GM12878 (cell line): ENCODE results near the gene CD209. TPM values are rescaled to one million over a fixed set of nuclear protein-coding genes. Genes with fewer than 3 reads are reported as not detected.

Source experiments
- E2F4 ChIP-seq: IDR thresholded peaks from 2 replicates; pipeline ENCODE4 v1.6.1; 2012; ENCODE audit warnings: low read depth, low read length, improper control_type of control experiment
- E2F8 ChIP-seq: fragments of 450-650 bp; IDR thresholded peaks from 2 replicates; pipeline ENCODE4 v1.6.1; 2018; ENCODE audit warnings: mild to moderate bottlenecking, low read depth, moderate library complexity; ENCODE audit not compliant: partially characterized antibody
- GABPA ChIP-seq: IDR thresholded peaks from 2 replicates; pipeline ENCODE4 v1.6.1; 2014; ENCODE audit warnings: antibody characterized with exemption, low read depth, mild to moderate bottlenecking, inconsistent platforms
- POLR2AphosphoS2 ChIP-seq: IDR thresholded peaks from 2 replicates; pipeline ENCODE4 v1.6.1; 2011; ENCODE audit warnings: low read depth, mild to moderate bottlenecking, low read length, improper control_type of control experiment, moderate library complexity
- SMAD5 ChIP-seq: IDR thresholded peaks from 2 replicates; pipeline ENCODE4 v1.6.1; 2016; ENCODE audit warnings: antibody characterized with exemption, low read depth
- polyA plus RNA-seq, 11 experiments: library from polyadenylated mRNA; depleted of rRNA in 4 of 11; unstranded in 6 of 11; stranded (reverse) in 5 of 11; fragments of >200 nt; fragmentation: Nextera tagmentation in 4 of 11; fragmentation: Illumina TruSeq in 1 of 11; extraction: Ambion mirVana in 4 of 11; extraction: Trizol in 1 of 11; gene quantifications; 1 replicate in 1 of 11; 2 replicates in 10 of 11; pipeline versions ENCODE4 v1.2.1 to v1.2.3, GENCODE V29; 2011 to 2016; ENCODE audit warnings: inconsistent platforms in 2 of 11, missing spikeins in 2 of 11, low read depth in 1 of 11
- total RNA-seq, 4 experiments: library from RNA; depleted of rRNA in 3 of 4; stranded (reverse); fragments of >200 nt in 3 of 4; fragmentation: Illumina TruSeq in 1 of 4; extraction: Trizol in 1 of 4; gene quantifications; 2 replicates each; pipeline versions ENCODE4 v1.2.1 to v1.2.3, GENCODE V29; 2013 to 2021

CD209 gene
- total and polyA plus RNA-seq, 10 of the 15 experiments (the other 5 are each of a cell fraction or from before 2014, with no cell fraction given): 0.04 to 0.21 (median 0.10) TPM; not detected in 3

GRCh38 chr19:7705387-7706187, 41.7 kb downstream of the CD209 start (continued):
- no peak; the same call in 1 of the 2 replicates for TF ChIP-seq GABPA
- no peak for TF ChIP-seq SMAD5
- no peak for TF ChIP-seq POLR2AphosphoS2
- TF ChIP-seq E2F4: no peak
- no peak for TF ChIP-seq E2F8
